Hepatocyte (in vitro differentiated cells): ENCODE data around the gene DIAPH3. TPM values are rescaled to one million over a fixed set of nuclear protein-coding genes. Genes with fewer than 3 reads are reported as not detected.
A peak's percentile ranks its signal among the peaks of the same experiment; 100 is the strongest.

ENCODE experiments used
- DNase-seq: peaks from one replicate; pipeline ENCODE4 v3.0.0-alpha.2; 2016; ENCODE audit warnings: low spot score
- H2AFZ ChIP-seq: fragments of 200-600 bp; sonication (generic); 2 replicates; pipeline ENCODE4 v1.6.0; 2016; ENCODE audit warnings: antibody characterized with exemption, mild to moderate bottlenecking
- H3K27ac ChIP-seq: fragments of 200-600 bp; sonication (generic); 2 replicates; pipeline ENCODE4 v1.5.1; 2016; ENCODE audit warnings: mild to moderate bottlenecking
- H3K27me3 ChIP-seq: fragments of 200-600 bp; sonication (generic); 2 replicates; pipeline ENCODE4 v1.6.1; 2016
- H3K36me3 ChIP-seq: fragments of 200-600 bp; sonication (generic); replicated peaks from 2 replicates; pipeline ENCODE4 v1.5.1; 2016; ENCODE audit warnings: low read depth; ENCODE audit not compliant: insufficient read depth
- H3K4me1 ChIP-seq: fragments of 200-600 bp; sonication (generic); 2 replicates; pipeline ENCODE4 v1.5.1; 2016; ENCODE audit warnings: mild to moderate bottlenecking, moderate library complexity; ENCODE audit not compliant: insufficient read depth
- H3K4me2 ChIP-seq: fragments of 200-600 bp; sonication (generic); 2 replicates; pipeline ENCODE4 v1.6.0; 2016
- H3K4me3 ChIP-seq: fragments of 200-600 bp; sonication (generic); 2 replicates; pipeline ENCODE4 v1.5.1; 2016; ENCODE audit warnings: mild to moderate bottlenecking
- H3K79me2 ChIP-seq: fragments of 200-600 bp; sonication (generic); 2 replicates; pipeline ENCODE4 v1.6.0; 2017; ENCODE audit warnings: mild to moderate bottlenecking
- H3K9me2 ChIP-seq: fragments of 200-600 bp; sonication (generic); replicated peaks from 2 replicates; pipeline ENCODE4 v1.6.0; 2017; ENCODE audit warnings: mild to moderate bottlenecking; ENCODE audit not compliant: insufficient read depth
- H3K9me3 ChIP-seq: fragments of 200-600 bp; sonication (generic); 2 replicates; pipeline ENCODE4 v1.5.1; 2016; ENCODE audit warnings: low read depth, mild to moderate bottlenecking
- H4K20me1 ChIP-seq: fragments of 200-600 bp; sonication (generic); 2 replicates; pipeline ENCODE4 v1.6.0; 2016; ENCODE audit warnings: mild to moderate bottlenecking; ENCODE audit not compliant: insufficient read depth, poor library complexity, severe bottlenecking
- CTCF ChIP-seq: fragments of 200-600 bp; sonication (generic); IDR thresholded peaks from 2 replicates; pipeline ENCODE4 v1.5.1; 2016; ENCODE audit warnings: antibody characterized with exemption, mild to moderate bottlenecking; ENCODE audit not compliant: poor library complexity
- EZH2 ChIP-seq: fragments of 200-600 bp; sonication (generic); IDR thresholded peaks from 2 replicates; pipeline ENCODE4 v1.6.1; 2016; ENCODE audit warnings: antibody characterized with exemption, mild to moderate bottlenecking, borderline replicate concordance
- EZH2phosphoT487 ChIP-seq: fragments of 200-600 bp; sonication (generic); IDR thresholded peaks from one replicate; pipeline ENCODE4 v1.6.1; 2018; ENCODE audit warnings: antibody characterized with exemption, mild to moderate bottlenecking, low read depth, moderate library complexity; ENCODE audit not compliant: unreplicated experiment, severe bottlenecking
- WGBS: methylation state at CpG from one replicate; pipeline ENCODE4 v1.1.6; 2016; ENCODE audit warnings: low lambda C conversion rate; ENCODE audit errors: missing lambda C conversion rate; 5-methylcytosine and 5-hydroxymethylcytosine counted together
- polyA plus RNA-seq: library from polyadenylated mRNA; unstranded; fragments of >200 nt; fragmentation: Nextera tagmentation; extraction: Ambion mirVana; gene quantifications from 2 replicates; pipeline ENCODE4 v1.2.1, GENCODE V29; 2016
- total RNA-seq: library from RNA; depleted of rRNA; stranded (reverse); fragments of >200 nt; gene quantifications from 2 replicates; pipeline ENCODE4 v1.2.3, GENCODE V29; 2014

DIAPH3 gene
- total and polyA plus RNA-seq, 2 experiments from 2014 or later = 4.7 to 7.9 TPM

DNA sequence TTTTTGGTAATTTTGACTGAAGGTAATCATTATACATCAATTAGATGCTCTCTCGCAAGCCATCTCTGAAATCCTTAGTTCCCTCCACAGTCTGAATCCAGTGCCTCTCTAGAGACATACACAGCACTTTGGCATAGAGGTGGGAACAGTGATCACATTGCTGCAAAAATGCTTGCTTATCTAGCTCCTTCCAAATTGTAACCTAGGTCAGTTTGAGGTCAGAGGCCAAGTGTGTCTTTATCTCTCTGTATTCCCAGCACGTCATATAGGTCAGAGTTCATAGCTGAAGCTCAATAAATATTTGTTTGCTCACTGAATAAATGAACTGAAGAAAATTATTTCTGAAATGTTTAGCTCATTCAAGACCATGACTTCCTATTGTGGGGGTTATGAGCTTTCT is 462.5 kb downstream of the DIAPH3 start:
- H3K36me3 ChIP-seq = no peaks in the 10 kb centered on the region
- no peak for DNase-seq
- H2AFZ ChIP-seq = no peak overlapping the region
- no peaks in the 10 kb centered on the region for H4K20me1 ChIP-seq
- no peaks in the 10 kb centered on the region for H3K79me2 ChIP-seq
- TF ChIP-seq EZH2 = no peak
- no peak for TF ChIP-seq EZH2phosphoT487
- no peak for TF ChIP-seq CTCF
- WGBS = 72% methylated on average over 2 of the region's 2 CpGs
- H3K4me2 ChIP-seq = no peak overlapping the region
- H3K27ac ChIP-seq = no peak overlapping the region
- H3K9me3 ChIP-seq = no peaks in the 10 kb centered on the region
- H3K9me2 ChIP-seq = no peaks in the 10 kb centered on the region
- H3K4me1 ChIP-seq = peaks cover 8% of the 10 kb centered on the region
- no peaks in the 10 kb centered on the region for H3K27me3 ChIP-seq
- H3K4me3 ChIP-seq = no peak overlapping the region

DNA sequence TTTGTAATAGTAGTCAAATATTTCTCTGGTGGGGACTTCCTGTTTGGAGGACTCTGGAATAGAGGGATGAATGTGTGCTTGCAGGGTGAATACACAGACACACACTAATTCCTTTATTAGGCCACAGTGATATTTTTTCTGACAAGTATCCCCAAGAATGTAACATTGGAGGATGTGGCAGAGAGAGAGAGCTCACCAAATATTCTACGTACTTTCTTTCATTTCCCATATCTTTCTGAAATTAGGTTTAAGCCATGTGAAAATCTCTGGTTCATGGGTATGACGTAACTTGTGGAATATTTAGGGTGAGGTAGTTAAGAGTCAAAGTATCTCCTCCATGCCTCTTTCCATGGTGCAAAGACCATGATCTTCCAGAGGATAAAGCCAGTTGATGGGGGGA is 463.4 kb downstream of the DIAPH3 start:
- Histone ChIP-seq H3K79me2 (no peaks in the 10 kb centered on the region), H3K36me3 (no peaks in the 10 kb centered on the region), H3K27ac (no peak overlapping the region), H3K4me2 (no peak overlapping the region), H3K9me2 (no peaks in the 10 kb centered on the region), H3K9me3 (no peaks in the 10 kb centered on the region), H2AFZ (no peak overlapping the region), H3K27me3 (no peaks in the 10 kb centered on the region), H4K20me1 (no peaks in the 10 kb centered on the region), H3K4me1 (peaks cover 8% of the 10 kb centered on the region), H3K4me3 (no peak overlapping the region)
- DNase-seq = no peak
- TF ChIP-seq EZH2 (no peak), EZH2phosphoT487 (no peak)
- WGBS = 89% methylated on average over 2 of the region's 2 CpGs

GRCh38 chr13:59696271-59696670 is 467.5 kb downstream of the DIAPH3 start:
- H3K4me3 ChIP-seq = no peak overlapping the region
- H3K79me2 ChIP-seq = no peaks in the 10 kb centered on the region
- DNase-seq = no peak
- TF ChIP-seq EZH2 (no peak), CTCF (no peak), EZH2phosphoT487 (no peak)
- WGBS = 67% methylated on average over 1 of the region's 1 CpG
- H2AFZ ChIP-seq = no peak overlapping the region
- H3K27ac ChIP-seq = no peak overlapping the region
- no peak overlapping the region for H3K4me2 ChIP-seq
- H4K20me1 ChIP-seq = no peaks in the 10 kb centered on the region
- no peaks in the 10 kb centered on the region for H3K36me3 ChIP-seq
- no peaks in the 10 kb centered on the region for H3K9me2 ChIP-seq
- H3K4me1 ChIP-seq = peaks cover 20% of the 10 kb centered on the region
- no peaks in the 10 kb centered on the region for H3K9me3 ChIP-seq
- H3K27me3 ChIP-seq = no peaks in the 10 kb centered on the region

GRCh38 chr13:59691501-59692066 is 472.1 kb downstream of the DIAPH3 start:
- TF ChIP-seq EZH2 (no peak), EZH2phosphoT487 (no peak), CTCF (no peak)
- DNase-seq = no peak
- H4K20me1 ChIP-seq = no peaks in the 10 kb centered on the region
- no peaks in the 10 kb centered on the region for H3K9me2 ChIP-seq
- H3K27me3 ChIP-seq = no peaks in the 10 kb centered on the region
- no peaks in the 10 kb centered on the region for H3K36me3 ChIP-seq
- peaks cover 33% of the 10 kb centered on the region for H3K4me1 ChIP-seq
- no peaks in the 10 kb centered on the region for H3K79me2 ChIP-seq
- H3K27ac ChIP-seq = peak overlapping the region; percentile 10
- peak overlapping the region; percentile 42 for H3K4me2 ChIP-seq
- no peak overlapping the region for H3K4me3 ChIP-seq
- 30% methylated on average over 1 of the region's 1 CpG for WGBS
- H2AFZ ChIP-seq = no peak overlapping the region
- no peaks in the 10 kb centered on the region for H3K9me3 ChIP-seq
